GM11168 (cell line): ENCODE results near the gene MYBPC2.

Experiments used
- in situ Hi-C: fragments of 300-500 bp; cut with MboI; formaldehyde crosslinking; loops from one replicate; pipeline ENCODE4 v1.12.0; 2022; ENCODE audit warnings: low sequenced_read_pairs; ENCODE audit not compliant: unreplicated experiment

The MYBPC2 gene

DNA sequence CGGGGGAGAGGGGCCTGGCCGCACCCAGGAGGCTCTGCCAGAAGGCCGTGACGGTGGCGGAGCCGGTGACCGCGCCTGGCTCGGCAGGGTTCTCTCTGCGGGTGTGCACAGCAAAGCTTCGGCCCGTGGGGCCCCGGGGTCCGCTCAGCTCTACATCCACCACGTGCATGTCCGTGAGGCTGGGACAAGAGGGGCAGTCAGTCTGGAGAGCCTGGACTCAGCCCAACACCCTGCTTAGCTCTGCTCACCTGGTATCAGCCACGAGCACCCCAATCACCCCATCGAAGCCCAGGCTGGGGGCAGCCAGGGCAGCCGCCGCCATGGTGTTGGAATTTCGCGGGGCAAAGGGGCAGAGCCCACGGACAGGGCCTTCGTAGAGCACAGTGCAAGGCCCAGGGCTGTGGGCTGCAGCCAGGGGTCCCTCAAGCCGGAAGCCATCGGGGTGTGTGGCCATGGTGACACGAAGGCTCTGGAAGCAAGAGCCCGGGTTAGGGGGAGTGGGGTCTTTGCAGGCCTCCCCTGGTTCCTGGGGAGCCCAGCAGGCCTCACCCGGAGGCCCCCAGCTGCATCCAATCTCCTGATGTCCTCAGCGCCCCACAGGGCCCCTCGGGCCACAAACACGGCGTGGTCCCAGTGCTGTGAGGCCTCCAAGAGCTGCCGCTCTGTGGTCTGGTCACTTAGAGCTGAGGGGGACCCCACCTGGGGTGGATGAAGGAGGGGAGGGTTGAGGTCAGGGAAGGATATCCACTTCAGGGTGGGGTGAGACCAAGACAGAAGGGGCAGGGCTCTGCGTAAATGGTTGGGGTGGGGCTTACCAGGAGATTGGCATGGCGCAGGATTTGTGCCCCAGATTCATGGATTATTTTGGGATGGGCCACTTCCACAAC is 79.7 kb downstream of the MYBPC2 start:
- in situ Hi-C loops = no loop called here

DNA sequence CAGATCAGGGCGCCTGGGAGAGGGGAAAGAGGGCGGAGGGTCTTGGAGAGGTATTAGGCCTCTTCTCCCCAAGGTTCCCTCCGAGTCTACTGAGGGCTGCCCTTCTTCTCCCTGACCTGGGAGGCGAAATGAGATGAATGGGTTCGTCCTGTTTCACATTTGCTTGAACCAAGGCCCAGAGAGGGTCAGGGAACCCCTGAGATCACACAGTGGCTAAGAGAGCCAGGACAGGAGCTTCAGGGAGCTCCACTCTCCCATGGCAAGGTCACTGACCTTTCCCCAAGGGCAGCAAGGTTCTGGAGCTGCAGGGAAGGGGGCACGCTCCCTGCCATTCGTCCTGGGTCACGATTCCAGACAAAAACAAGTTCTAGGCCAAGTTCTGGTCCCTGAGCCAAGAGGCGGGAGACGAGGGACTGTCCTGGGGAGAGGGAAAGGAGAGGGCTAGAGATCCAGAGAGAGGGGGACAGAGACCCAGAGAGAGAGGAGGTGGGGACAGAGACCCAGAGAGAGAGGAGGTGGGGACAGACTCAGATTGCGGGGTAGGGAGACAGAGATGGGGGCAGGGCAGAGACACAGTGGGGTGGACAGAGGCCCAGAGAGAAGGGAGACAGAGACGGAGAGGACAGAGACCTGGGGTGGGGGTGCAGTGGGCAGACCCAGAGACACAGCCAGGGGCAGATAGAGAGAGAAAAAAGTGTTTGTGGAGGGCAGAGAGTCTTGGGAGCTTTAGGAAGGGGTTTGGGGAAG is 80.5 kb downstream of the MYBPC2 start:
- in situ Hi-C loops = no loop called here

DNA sequence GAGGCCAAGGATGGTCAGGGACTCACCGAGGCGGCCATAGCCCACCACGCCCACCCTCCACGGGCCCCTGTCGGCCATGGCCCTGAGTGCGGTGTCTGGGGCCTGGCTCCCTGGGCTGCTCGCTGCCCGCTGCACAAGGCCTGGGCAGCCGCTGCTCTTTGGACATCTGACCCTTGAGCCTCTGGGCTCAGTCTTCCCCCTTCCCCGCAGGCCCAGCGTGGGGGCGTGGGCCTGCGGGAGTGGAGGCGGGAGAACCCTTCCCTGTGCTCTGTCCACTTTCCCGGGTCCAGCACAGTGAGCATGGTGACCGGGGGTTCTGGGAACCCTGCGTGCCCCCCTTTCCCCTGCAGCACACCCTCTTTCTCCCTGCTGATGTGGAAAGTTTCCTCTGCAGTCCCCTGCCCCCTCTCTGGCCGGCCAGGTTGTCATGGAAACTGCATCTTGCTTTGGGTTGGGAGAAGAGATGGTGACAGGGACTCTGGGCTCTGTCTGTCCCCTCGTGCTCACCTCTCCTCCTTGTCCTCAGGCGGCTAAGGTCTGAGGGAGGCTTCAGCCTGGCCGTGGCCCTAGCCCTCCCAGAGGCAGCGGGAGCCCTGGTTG is 81.2 kb downstream of the MYBPC2 start, which contains the start of gene ASPDH:
Gene ASPDH, minus strand, starts transcription at position 168 of the 600 bp plus-strand sequence. Its CDS starts 90 bp downstream, at position 78.
- in situ Hi-C loops = no loop called here

DNA sequence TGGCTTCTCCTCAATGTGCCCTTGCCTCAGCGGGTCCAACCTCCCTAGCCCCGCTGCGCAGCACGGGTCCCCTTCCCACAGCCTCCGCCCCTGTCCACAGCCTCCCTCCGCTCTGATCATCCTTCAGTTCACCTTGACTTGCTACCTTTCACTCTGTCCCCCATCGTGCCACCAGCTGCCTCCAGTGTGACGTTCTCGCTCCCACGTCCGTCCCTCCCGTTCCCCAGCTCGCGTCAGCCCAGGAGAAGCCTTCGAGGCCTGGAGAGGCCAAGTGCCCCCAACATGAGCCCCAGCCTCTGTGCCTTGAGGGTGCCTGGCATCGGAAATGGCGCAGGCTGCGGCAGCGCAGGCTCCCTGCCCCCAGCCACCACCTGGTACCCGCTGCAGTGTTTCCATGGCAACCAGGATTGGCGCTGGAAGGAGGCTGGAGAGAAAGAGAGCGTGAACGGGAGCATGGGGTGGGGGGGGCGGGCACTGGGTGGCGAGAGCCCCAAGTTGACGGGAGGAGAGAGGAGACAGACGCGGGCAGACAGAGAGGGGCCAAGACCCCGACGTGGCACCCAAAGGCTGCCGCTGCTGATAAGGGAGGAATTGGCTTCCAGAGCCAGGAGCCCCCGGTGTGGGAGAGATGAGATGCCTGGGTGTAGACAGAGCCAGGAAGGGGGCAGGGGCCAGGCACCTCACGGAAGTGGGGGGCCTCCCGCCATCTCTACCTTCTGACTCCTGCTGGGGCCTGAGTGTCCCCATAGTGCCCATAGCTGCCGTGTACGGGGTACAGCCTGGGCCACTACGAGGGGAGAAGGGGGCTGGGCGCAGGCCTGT is 81.9 kb downstream of the MYBPC2 start:
- in situ Hi-C loops = no loop called here

DNA sequence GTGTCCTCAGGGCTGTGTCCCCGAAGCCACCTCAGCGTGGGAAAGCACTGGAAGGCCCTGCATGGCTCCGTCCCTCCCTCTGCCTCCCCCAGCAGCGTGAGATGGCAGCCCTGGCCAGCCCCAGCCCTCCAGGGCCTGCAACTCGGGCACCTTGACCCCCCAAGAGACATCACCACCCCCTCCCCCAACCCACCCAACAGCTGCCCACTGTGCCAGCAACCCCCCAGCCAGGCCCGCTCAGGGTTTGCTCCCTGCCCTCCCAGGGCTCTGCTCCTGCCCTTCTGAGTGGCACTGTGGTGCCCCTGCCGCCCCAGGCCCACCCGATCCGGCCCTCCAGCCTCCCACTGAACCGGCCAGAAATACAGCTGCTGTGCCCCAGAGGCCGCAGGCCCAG is 82.5 kb downstream of the MYBPC2 start:
- in situ Hi-C loops = no loop called here
